Cortex of kidney (tissue), 1 donor: ENCODE measurements around the gene AK4.

ENCODE experiments used
- DNase-seq: peaks from one replicate; lab custom pipeline; 2025; lab: John Stamatoyannopoulos, UW

AK4 gene

GRCh38 chr1:65253800-65254319, 105.9 kb downstream of the AK4 start:
- DNase-seq: no peak

GRCh38 chr1:65254320-65255034, 106.5 kb downstream of the AK4 start:
- no peak for DNase-seq

DNA sequence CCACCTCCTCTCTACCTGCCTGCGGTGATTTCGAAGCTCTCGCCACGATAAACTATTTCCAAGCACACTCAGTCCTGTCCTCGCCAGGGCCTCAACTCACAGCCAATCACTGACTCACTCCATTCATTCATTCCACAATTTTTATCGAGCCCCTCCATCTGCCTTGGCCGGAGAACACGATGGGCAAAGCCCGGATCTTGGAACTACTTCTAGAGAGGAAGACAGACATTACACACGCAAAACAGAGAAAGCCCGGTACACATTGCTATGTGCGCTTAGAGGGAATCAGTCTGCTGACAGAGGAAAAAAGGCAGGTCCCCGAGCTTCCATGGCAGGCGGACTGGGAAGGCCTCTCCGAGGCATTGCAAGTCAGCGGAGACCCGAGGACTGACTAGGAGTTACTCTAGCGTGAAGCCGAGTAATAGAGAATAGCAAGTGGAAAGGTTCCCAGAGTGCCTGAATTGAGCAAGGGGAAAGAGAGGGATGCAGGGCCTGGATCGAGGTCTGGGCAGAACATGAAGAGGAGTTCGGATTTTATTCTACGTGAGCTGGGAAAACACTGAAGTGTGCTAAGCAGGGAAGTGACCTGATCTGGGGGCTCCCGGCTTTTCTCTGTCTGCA, 107.1 kb downstream of the AK4 start:
- no peak for DNase-seq

GRCh38 chr1:65255656-65256050, 107.7 kb downstream of the AK4 start:
- DNase-seq: no peak

DNA sequence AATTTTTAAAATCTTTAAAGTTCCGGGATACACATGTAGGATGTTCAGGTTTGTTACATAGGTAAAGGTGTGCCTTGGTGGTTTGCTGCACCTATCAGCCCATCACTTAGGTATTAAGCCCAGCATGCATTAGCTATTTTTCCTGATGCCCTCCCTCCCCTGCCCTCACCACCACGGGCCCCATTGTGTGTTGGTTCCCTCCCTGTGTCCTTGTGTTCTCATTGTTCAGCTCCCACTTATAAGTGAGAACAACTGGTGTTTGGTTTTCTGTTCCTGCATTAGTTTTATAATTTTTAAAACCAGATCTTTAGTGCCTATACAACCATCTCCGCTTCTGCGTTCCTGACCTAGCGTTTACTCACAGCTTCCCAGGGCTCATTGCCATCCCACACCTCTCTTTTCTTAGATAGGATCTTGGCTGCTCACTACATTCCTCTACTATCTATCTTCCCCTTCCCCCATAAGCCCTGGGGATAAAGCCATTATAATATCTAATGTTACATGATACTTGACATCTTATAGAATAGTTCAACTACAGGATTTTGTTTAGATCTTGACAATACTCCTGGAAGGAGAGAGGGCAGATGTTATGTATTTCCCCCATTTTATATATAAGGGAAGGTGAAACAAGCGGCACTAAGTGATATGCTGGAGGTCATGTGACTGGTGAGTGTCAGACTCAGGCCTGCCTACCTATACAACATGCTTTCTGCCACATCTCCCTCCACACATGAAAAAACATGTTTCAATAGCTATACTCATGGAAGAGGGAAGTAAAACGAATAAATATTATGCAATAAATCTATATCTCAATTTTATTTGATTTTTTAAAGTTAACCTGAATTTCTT, 109.1 kb downstream of the AK4 start:
- DNase-seq: no peak

DNA sequence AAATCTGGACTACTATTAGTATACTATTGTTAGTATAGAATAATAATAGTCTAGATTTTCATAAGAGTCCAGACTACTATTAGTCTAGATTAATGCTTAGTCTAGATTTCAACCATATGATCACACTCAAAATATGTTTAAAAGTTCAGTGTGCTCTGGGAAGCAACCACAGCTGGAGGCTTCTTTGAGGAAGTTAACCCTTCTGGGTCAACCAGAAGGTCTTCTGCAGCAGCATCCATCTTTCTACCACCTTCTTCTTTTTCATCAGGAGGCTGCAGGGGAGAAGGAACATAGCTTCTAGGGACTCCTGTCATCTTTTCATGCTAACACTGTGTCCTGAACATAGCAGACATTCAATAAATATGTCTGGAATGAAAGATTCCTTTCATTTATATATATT, 110.1 kb downstream of the AK4 start:
- DNase-seq: no peak

GRCh38 chr1:65259816-65260215, 111.8 kb downstream of the AK4 start:
- DNase-seq: no peak

- no peak for DNase-seq
Observed at GRCh38 chr1:65260851-65261473, 113.0 kb downstream of the AK4 start.

DNA sequence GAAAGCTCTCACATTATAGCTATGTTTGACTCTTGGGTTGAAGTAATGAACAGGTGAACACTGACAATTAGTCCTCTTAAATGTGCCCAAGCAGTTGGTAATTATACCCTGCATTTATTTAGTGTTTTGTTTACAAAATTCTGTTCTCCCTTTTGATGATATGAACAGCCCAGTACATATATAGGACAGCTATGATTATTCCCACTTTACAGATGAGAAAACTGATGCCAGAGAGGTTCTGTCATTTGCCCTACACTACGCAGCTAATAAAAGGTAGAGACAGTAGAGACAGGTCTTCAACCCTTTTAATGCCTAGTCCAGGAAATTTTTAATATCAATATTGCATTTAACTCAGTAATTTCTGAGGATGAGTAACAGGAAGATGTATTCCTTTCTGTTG, 115.3 kb downstream of the AK4 start:
- DNase-seq: no peak

DNA sequence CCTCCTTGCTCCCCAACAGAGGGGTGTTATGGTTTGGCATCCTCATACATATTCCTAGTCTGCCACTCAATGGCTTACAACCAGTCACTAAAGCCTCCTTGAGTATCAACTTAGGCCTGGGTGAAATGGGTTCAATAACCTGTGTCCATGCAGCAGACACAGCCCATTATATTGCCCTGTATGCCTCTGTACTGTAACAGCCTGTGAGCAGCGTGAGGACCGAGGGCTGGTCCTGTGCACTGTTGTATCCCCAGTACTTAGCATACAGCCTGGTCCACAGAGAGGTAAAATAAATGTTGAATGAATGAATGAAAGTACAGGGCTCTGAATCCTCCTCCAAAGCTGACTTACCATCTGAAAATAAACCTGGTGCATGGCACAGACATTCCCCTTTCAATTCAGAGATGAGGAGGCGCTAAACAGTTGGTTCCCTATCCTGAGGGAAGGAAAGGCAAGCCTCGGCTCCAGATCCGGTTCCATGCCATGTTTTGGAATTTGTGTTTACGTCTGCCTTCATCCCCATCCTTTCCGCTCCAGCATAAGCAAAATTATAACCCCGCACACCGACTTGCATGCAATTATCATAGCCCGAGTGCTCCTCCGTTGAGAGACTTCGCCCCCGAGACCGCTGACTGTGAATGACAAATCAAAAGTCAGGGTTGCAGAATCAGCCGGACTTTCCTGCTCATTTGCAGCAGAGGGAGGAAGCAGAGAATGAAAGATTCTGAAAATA, 116.4 kb downstream of the AK4 start:
- no peak for DNase-seq

- DNase-seq: no peak
Observed at GRCh38 chr1:65265296-65265650, 117.3 kb downstream of the AK4 start.

DNA sequence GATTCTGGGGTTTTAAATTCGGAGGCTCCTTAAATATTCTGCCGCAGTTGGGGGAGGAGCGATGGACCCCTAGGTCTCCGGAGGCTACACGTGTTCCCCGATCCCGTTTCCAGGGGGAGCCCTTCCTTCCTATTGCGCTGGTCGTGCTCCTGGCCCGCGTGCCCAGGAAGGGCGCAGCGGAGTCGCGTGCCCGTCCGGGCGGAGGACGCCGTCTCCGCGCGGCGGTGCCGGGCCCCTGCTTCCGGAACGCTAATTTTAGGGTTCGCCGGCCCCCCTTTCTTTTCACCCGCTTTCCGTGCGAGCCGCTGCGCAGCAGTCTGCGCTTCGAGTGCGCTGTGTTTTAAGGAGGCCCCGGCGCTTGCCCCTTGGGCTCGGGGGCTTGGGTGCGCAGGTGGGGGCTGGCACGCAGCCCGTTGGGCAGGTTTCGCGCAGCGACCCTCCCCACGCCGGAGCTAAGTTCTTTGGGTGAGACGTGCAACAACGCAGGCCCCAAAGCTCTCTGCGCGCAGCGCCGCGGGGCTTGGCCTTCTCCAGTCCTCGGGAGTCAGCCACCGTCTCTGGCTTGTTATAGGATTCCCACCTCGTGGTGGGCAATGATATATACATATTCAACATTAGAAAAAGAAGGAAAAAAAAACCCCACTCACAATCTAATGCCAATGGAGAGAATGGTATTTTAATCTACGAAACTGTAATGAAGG, 117.8 kb downstream of the AK4 start:
- DNase-seq: no peak

- DNase-seq: no peak
Observed at GRCh38 chr1:65266476-65266875, 118.5 kb downstream of the AK4 start.

DNA sequence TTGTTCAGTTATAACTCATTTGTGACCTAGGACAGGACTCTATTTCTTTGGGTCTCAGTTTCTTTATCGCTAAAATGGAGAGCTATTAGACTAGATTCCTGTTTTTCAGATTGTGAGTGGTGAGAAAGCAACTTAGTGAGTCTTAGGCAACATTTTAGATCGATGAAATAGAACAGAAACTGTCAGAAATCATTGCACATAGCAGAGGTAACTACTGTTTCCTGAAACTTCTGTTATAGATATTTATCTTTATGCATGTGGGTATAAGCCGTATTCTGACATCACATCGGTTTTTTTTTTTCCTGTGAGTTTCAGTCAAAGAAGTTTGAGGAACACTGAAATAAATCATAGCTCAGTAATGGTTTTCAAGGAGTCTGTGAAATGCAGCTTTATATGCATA, 119.3 kb downstream of the AK4 start:
- no peak for DNase-seq

GRCh38 chr1:65267683-65268082, 119.7 kb downstream of the AK4 start:
- no peak for DNase-seq

DNA sequence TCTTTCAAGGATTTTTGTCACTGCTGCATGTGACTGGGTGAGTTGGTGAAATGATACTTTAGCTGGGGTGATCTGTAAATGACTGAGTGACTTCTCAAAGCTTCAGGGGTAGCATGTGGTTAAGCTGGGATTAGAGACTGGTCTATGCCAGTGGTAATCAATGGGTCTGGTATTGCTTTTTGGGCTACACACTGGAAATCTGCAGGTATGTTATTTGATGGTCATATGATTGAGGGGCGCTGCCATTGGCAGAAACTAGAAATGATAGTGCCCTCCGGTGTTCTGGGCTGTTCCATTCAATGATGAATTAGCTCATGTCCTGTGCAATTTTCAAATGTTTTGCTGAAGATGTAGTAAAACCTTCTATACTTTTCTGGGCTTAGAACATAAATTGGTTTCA, 121.6 kb downstream of the AK4 start:
- DNase-seq: no peak

GRCh38 chr1:65276197-65276939, 128.4 kb downstream of the AK4 start:
- DNase-seq: no peak

- no peak for DNase-seq
Observed at GRCh38 chr1:65277605-65278347, 129.8 kb downstream of the AK4 start.

DNA sequence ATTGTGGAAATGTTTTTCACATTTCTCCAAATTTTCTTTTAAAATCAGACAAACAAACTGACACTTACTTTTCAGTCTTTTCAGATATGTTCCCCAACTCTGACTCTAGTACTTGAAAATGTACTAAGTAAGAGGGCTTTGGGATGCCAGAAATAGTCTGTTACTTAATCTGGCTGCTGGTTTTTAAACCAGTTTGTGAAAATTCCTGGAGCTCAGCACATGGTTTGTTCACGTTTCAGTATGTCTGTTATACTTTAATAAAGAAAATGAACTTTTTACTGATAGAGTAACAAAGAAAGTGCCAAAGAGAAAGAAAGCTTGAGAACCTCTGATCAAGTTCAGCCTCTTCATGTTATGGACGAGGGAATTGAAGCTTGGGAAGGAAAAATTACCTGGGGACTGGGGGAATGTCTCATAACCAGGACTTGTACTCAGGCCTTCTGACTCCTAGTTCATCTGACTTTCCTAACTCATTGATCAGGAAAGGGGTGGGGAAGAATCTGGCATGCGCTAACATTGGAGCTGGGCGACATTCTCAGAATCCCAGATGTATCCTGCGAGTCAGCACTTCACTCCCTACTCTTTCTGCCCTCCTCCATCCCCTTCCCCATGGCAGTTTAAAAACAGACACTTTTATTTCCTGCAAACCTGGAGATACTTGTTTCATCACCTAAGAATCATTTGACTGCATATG, 130.5 kb downstream of the AK4 start:
- no peak for DNase-seq
